Activated B cell treated with CpG ODN at 0.5 μM for 24 hours (primary cell): ENCODE data around the gene PAMR1. TPM values are rescaled to one million over a fixed set of nuclear protein-coding genes. Genes with fewer than 3 reads are reported as not detected.

Experiments
- ATAC-seq: fragments of 200-7000 bp; cut with Tn5 transposase; one replicate; pipeline ENCODE4 v1.10.0; 2021; ENCODE audit warnings: low read depth, mild to moderate bottlenecking, moderate library complexity
- CTCF ChIA-PET: fragments of 350-600 bp; sonication (Branson Sonifier 250); formaldehyde crosslinking; loops from one replicate; lab custom pipeline; 2021; ENCODE audit warnings: antibody characterized with exemption; lab: Charles Lee
- POLR2A ChIA-PET: fragments of 350-600 bp; sonication (Branson Sonifier 250); formaldehyde crosslinking; loops from one replicate; lab custom pipeline; 2021; ENCODE audit warnings: antibody characterized with exemption; lab: Charles Lee
- DNase-seq: peaks from one replicate; pipeline ENCODE4 v3.0.0; 2022
- H3K27ac Mint-ChIP-seq: one replicate; pipeline ENCODE4 v1.8.0; 2020; ENCODE audit warnings: mixed read lengths
- H3K27me3 Mint-ChIP-seq: one replicate; pipeline ENCODE4 v1.8.0; 2021; ENCODE audit warnings: mixed read lengths
- H3K36me3 Mint-ChIP-seq: one replicate; pipeline ENCODE4 v1.8.0; 2021; ENCODE audit warnings: low read depth, mixed read lengths
- H3K4me1 Mint-ChIP-seq: one replicate; pipeline ENCODE4 v1.8.0; 2021; ENCODE audit warnings: mixed read lengths
- H3K4me3 Mint-ChIP-seq: one replicate; pipeline ENCODE4 v1.8.0; 2020; ENCODE audit warnings: mild to moderate bottlenecking, mixed read lengths
- H3K9me3 Mint-ChIP-seq: one replicate; pipeline ENCODE4 v1.8.0; 2020; ENCODE audit warnings: mixed read lengths
- CTCF ChIP-seq: fragments of 200-600 bp; IDR thresholded peaks from one replicate; pipeline ENCODE4 v1.8.0; 2022; ENCODE audit warnings: antibody characterized with exemption, mild to moderate bottlenecking
- intact Hi-C: fragments of 100-400 bp; cut with micrococcal nuclease; formaldehyde crosslinking; loops from one replicate; pipeline ENCODE4 v1.15.1; 2024
- total RNA-seq: library from RNA; stranded (reverse); gene quantifications from 2 replicates; pipeline ENCODE4 v1.2.3, GENCODE V29; 2022

PAMR1 gene
- not detected in 2 replicates for total RNA-seq

- ChIA-PET CTCF (no interaction called here), POLR2A (no interaction called here)
- ATAC-seq (no peak), DNase-seq (no peak)
- H3K36me3 Mint-ChIP-seq, result no peaks in the 10 kb centered on the region
- no peak within 1 kb of the TSS for H3K27ac Mint-ChIP-seq
- no peaks in the 10 kb centered on the region for H3K4me1 Mint-ChIP-seq
- H3K9me3 Mint-ChIP-seq, result no peaks in the 10 kb centered on the region
- no peak for TF ChIP-seq CTCF
- H3K27me3 Mint-ChIP-seq, result peaks cover 60% of the 10 kb centered on the region
- intact Hi-C loops, result no loop called here
- no peak within 1 kb of the TSS for H3K4me3 Mint-ChIP-seq
Observed at GRCh38 chr11:35525501-35526175, at the start of gene PAMR1. TSS of gene PAMR1 (minus strand) at chr11:35525616. CDS start at chr11:35525585, 31 bp downstream.

- Mint-ChIP-seq H3K27me3 (peaks cover 10% of the 10 kb centered on the region), H3K9me3 (peaks cover 15% of the 10 kb centered on the region), H3K4me3 (no peak overlapping the region), H3K27ac (no peak overlapping the region), H3K4me1 (no peaks in the 10 kb centered on the region), H3K36me3 (no peaks in the 10 kb centered on the region)
- DNase-seq, result no peak
- intact Hi-C loops, result no loop called here
- ChIA-PET CTCF (no interaction called here), POLR2A (no interaction called here)
- TF ChIP-seq CTCF, result no peak
- no peak for ATAC-seq
Observed at GRCh38 chr11:35571696-35572095, 46.3 kb upstream of the PAMR1 start.

- Mint-ChIP-seq H3K4me3 (no peak overlapping the region), H3K36me3 (no peaks in the 10 kb centered on the region), H3K27me3 (peaks cover 20% of the 10 kb centered on the region), H3K9me3 (peaks cover 15% of the 10 kb centered on the region), H3K27ac (no peak overlapping the region), H3K4me1 (no peaks in the 10 kb centered on the region)
- TF ChIP-seq CTCF, result no peak
- intact Hi-C loops, result no loop called here
- POLR2A ChIA-PET, result no interaction called here
- ATAC-seq (no peak), DNase-seq (no peak)
- CTCF ChIA-PET, result interaction anchor here (1.0 kb wide), 1 partner anchor 925 kb away, joined by 3 read pairs; no protein-coding TSS in a partner anchor
Observed at GRCh38 chr11:35567737-35568465, 42.5 kb upstream of the PAMR1 start.

GRCh38 chr11:35566885-35567284 lies 41.5 kb upstream of the PAMR1 start:
- CTCF ChIA-PET, result no interaction called here
- Mint-ChIP-seq H3K9me3 (peaks cover 15% of the 10 kb centered on the region), H3K27me3 (peaks cover 26% of the 10 kb centered on the region), H3K4me3 (no peak overlapping the region), H3K27ac (no peak overlapping the region), H3K4me1 (no peaks in the 10 kb centered on the region), H3K36me3 (no peaks in the 10 kb centered on the region)
- intact Hi-C loops, result no loop called here
- ATAC-seq (no peak), DNase-seq (no peak)
- no peak for TF ChIP-seq CTCF
- POLR2A ChIA-PET, result no interaction called here

GRCh38 chr11:35566181-35566580 lies 40.8 kb upstream of the PAMR1 start:
- no peak overlapping the region for H3K4me3 Mint-ChIP-seq
- POLR2A ChIA-PET, result no interaction called here
- CTCF ChIA-PET, result no interaction called here
- ATAC-seq (no peak), DNase-seq (no peak)
- intact Hi-C loops, result no loop called here
- H3K36me3 Mint-ChIP-seq, result no peaks in the 10 kb centered on the region
- TF ChIP-seq CTCF, result no peak
- no peaks in the 10 kb centered on the region for H3K4me1 Mint-ChIP-seq
- no peak overlapping the region for H3K27ac Mint-ChIP-seq
- H3K27me3 Mint-ChIP-seq, result peaks cover 28% of the 10 kb centered on the region
- H3K9me3 Mint-ChIP-seq, result peaks cover 15% of the 10 kb centered on the region
